Measurements from ENCODE around the gene GMNN. TPM values are rescaled to one million over a fixed set of nuclear protein-coding genes. Genes with fewer than 3 reads are reported as not detected.
"Not testable (repeated sequence)": the region's sequence is repeated elsewhere in the genome, so short reads cannot be mapped to it uniquely, and the experiment has no call there.

Gene GMNN
- total RNA-seq = 10 to 100 TPM; 39.2 to 42.8 TPM

DNA sequence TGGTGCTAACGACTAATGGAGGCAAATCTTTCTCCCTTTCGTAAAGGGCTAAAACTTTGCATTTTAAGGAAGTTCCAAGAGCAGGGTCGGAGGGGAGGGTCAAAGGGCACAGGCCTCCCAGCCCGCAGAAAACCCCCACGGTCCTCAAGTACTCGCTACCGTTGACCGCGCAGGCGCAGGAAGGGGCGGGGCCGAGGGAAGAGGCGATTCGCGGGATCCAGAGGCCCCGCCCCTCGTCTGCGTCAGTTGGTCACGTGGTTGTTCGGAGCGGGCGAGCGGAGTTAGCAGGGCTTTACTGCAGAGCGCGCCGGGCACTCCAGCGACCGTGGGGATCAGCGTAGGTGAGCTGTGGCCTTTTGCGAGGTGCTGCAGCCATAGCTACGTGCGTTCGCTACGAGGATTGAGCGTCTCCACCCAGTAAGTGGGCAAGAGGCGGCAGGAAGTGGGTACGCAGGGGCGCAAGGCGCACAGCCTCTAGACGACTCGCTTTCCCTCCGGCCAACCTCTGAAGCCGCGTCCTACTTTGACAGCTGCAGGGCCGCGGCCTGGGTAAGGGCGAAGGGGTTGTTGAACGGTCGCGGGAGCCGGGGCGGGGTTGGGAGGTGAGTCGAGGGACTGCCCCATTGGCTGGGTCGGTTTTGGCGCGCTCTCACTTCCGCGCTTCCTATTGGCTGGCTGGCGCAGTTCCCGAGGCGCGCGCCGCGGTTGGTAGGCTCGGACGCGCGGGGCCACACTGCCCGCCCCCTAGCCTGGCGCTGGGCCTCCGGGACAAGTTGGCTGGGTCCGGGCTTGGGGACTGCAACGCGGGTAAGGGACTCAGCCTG lies at the start of gene GMNN:
TSS of gene GMNN (plus strand) at position 242 of the 824 bp plus-strand sequence. CDS start 2,310 bp downstream, outside the sequence.
- intact Hi-C loops (cut with DNase I) = no loop called here
- WGBS, 2 donors = 0 to 1% methylated on average over 27 to 75 of the region's 75 CpGs
- DNase-seq (peak; percentile 98 to 99 (median 99)), ATAC-seq (peak; percentile 90)
- Histone ChIP-seq H3K4me1 (peaks cover under 1% of the 10 kb centered on the region), H3K27me3 (no peaks in the 10 kb centered on the region), H3K36me3 (replicated peaks in 1 of 2; ENCODE audit: insufficient read depth in 1 of 2, low read depth in 2 of 2) (no peaks in the 10 kb centered on the region), H3K4me3 (peak within 1 kb of the TSS; percentile 45 to 95), H3K27ac (peak within 1 kb of the TSS; percentile 96 to 100 (median 97)), H3K9me3 (no peaks in the 10 kb centered on the region)
- TF ChIP-seq, protein P1, sequence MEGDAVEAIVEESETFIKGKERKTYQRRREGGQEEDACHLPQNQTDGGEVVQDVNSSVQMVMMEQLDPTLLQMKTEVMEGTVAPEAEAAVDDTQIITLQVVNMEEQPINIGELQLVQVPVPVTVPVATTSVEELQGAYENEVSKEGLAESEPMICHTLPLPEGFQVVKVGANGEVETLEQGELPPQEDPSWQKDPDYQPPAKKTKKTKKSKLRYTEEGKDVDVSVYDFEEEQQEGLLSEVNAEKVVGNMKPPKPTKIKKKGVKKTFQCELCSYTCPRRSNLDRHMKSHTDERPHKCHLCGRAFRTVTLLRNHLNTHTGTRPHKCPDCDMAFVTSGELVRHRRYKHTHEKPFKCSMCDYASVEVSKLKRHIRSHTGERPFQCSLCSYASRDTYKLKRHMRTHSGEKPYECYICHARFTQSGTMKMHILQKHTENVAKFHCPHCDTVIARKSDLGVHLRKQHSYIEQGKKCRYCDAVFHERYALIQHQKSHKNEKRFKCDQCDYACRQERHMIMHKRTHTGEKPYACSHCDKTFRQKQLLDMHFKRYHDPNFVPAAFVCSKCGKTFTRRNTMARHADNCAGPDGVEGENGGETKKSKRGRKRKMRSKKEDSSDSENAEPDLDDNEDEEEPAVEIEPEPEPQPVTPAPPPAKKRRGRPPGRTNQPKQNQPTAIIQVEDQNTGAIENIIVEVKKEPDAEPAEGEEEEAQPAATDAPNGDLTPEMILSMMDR (IDR thresholded peaks at IDR 0.05) = peak in 1 of 7 experiments; percentile 4
- TF ChIP-seq POLR2A (IDR thresholded peaks at IDR 0.05) = peak; percentile 76 to 95 (median 94)

DNA sequence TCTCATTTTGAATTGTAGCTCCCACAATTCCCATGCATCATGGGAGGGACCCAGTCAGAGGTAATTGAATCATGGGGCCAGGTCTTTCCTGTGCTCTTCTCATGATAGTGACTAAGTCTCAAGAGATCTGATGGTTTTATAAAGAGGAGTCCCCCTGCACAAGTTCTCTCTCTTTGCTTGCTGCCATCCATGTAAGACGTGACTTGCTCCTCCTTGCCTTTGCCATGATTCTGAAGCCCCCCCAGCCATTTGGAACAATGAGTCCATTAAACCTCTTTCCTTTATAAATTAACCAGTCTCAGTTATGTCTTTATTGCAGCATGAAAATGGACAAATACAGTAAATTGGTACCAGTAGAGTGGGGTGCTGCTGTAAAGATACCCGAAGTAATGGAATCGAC lies 44.1 kb upstream of the GMNN start:
- DNase-seq; ATAC-seq; H3K4me3 ChIP-seq; H3K27ac ChIP-seq; H3K27me3 ChIP-seq; H3K36me3 ChIP-seq (replicated peaks in 1 of 2; ENCODE audit: insufficient read depth in 1 of 2, low read depth in 2 of 2); intact Hi-C loops (cut with DNase I): not testable (repeated sequence)
- peaks cover 12% of the 10 kb centered on the region for H3K4me1 ChIP-seq
- peaks cover 0 to 13% (median 0%) of the 10 kb centered on the region in 3 donors for H3K9me3 ChIP-seq
- WGBS, 2 donors = 89 to 94% methylated on average over 3 of the region's 3 CpGs

DNA sequence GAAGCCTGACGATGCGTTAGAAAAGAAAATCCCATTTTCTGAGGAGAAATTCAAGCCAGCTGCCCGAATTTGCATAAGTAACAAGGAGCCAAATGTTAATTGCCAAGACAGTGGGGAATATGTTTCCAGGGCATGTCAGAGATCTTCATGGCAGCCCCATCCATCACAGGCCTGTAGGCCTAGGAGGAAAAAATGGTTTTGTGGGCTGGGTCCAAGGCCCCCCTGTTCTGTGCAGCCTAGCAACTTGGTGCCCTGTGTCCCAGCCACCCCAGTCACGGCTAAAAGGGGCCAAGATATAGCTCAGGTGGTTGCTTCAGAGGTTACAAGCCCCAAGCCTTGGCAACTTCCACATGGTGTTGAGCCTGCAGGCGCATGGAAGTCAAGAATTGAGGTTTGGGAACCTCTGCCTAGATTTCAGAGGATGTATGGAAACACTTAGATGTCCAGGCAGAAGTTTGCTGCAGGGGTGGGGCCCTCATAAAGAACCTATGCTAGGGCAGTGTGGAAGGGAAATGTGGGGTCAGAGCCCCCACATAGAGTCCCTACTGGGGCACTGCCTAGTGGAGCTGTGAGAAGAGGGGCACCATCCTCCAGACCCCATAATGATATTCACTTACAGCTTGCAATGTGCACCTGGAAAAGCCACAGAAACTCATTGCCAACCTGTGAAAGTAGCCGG lies 43.1 kb upstream of the GMNN start:
- intact Hi-C loops (cut with DNase I); ATAC-seq; H3K27ac ChIP-seq; H3K4me3 ChIP-seq; H3K36me3 ChIP-seq (replicated peaks in 1 of 2; ENCODE audit: insufficient read depth in 1 of 2, low read depth in 2 of 2); H3K27me3 ChIP-seq; DNase-seq: not testable (repeated sequence)
- peaks cover 12% of the 10 kb centered on the region for H3K4me1 ChIP-seq
- 87 to 93% methylated on average over 6 of the region's 6 CpGs for WGBS, 2 donors
- peaks cover 0 to 13% (median 0%) of the 10 kb centered on the region in 3 donors for H3K9me3 ChIP-seq

DNA sequence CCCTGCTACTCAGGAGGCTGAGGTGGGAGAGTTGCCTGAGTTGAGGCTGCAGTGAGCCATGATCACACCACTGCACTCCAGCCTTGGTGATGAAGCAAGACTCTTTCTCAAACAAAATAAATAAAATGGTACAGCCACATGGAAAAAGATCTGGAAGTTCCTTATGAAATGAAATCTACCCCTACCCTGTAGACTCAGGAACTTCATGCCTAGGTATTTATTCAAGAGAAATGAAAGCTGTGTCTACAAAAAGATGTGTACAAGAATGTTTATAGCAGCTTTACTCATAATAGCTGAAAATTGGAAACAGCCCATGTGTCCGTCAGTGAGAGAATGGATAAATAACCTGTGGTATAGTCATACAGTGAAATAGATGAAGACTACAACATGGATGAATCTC lies 40.6 kb upstream of the GMNN start:
- peaks cover 8% of the 10 kb centered on the region for H3K4me1 ChIP-seq
- ATAC-seq = no peak
- no peak overlapping the region for H3K27ac ChIP-seq
- no peak for DNase-seq
- H3K9me3 ChIP-seq = peaks cover 0 to 13% (median 0%) of the 10 kb centered on the region in 3 donors
- H3K27me3 ChIP-seq = no peaks in the 10 kb centered on the region
- WGBS, 2 donors = 82 to 94% methylated on average over 1 of the region's 1 CpG
- TF ChIP-seq, protein P1 (IDR thresholded peaks at IDR 0.05) = no peak
- no peak for TF ChIP-seq POLR2A (IDR thresholded peaks at IDR 0.05)
- no peak overlapping the region for H3K4me3 ChIP-seq
- H3K36me3 ChIP-seq (replicated peaks in 1 of 2; ENCODE audit: insufficient read depth in 1 of 2, low read depth in 2 of 2) = no peaks in the 10 kb centered on the region
- intact Hi-C loops (cut with DNase I) = no loop called here

DNA sequence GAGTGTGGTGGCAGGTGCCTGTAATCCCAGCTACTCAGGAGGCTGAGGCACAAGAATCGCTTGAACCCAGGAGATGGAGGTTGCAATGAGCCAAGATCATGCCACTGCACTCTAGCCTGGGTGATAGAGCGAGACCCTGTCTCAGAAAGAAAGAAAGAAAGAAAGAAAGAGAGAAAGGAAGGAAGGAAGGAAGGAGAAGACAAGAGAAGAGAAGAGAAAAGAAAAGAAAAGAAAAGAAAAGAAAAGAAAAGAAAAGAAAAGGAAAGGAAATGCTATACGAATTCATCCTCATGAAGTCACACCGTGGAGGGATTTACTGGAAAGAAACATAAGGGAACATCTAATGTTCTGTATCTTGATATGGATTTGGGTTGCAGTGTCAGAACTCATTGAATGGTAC lies 40.0 kb upstream of the GMNN start:
- 88 to 91% methylated on average over 4 of the region's 4 CpGs for WGBS, 2 donors
- intact Hi-C loops (cut with DNase I) = not testable (repeated sequence)

DNA sequence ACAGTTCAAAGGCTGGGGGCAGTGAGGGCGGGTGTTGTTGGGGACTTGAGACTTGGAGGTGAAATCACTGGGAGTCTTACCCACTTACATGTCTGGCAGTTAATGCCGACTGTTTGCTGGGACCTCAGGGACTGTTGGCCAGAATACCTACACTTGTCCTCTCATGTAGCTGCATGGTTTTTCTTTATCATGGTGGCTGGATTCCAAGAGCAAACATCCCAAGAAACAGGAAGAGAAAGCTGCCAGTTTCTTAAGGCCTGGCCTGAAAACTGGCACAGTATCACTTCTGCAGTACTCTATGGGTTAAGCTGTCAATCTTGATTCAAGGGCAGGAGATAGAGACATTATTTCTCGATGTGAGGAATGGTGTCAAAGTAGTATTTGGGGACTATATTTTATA lies 36.0 kb upstream of the GMNN start:
- 32 to 51% methylated on average over 3 of the region's 3 CpGs for WGBS, 2 donors
- intact Hi-C loops (cut with DNase I) = no loop called here
- TF ChIP-seq POLR2A (IDR thresholded peaks at IDR 0.05) = no peak
- TF ChIP-seq, protein P1 (IDR thresholded peaks at IDR 0.05) = no peak
- H3K9me3 ChIP-seq = no peaks in the 10 kb centered on the region
- no peaks in the 10 kb centered on the region for H3K36me3 ChIP-seq (replicated peaks in 1 of 2; ENCODE audit: insufficient read depth in 1 of 2, low read depth in 2 of 2)
- H3K27ac ChIP-seq = peak overlapping the region in 1 of 4 donors; percentile 45
- H3K4me3 ChIP-seq = no peak overlapping the region
- no peaks in the 10 kb centered on the region for H3K27me3 ChIP-seq
- peaks cover 9% of the 10 kb centered on the region for H3K4me1 ChIP-seq
- ATAC-seq (peak; percentile 56), DNase-seq (peak; percentile 20 to 62 (median 54))

More for the DNA sequence above, 40.0 kb upstream of the GMNN start:
- not testable (repeated sequence) for DNase-seq; H3K27me3 ChIP-seq; H3K4me1 ChIP-seq; H3K27ac ChIP-seq; ATAC-seq; H3K4me3 ChIP-seq; H3K36me3 ChIP-seq (replicated peaks in 1 of 2; ENCODE audit: insufficient read depth in 1 of 2, low read depth in 2 of 2)
- peaks cover 0 to 13% (median 0%) of the 10 kb centered on the region in 3 donors for H3K9me3 ChIP-seq

All from body of pancreas (tissue), 4 donors.